Measurements from ENCODE around the gene AHCYL2. TPM values are rescaled to one million over a fixed set of nuclear protein-coding genes. Genes with fewer than 3 reads are reported as not detected.
A peak's percentile ranks its signal among the peaks of the same experiment; 100 is the strongest.
"Not testable (repeated sequence)": the region's sequence is repeated elsewhere in the genome, so short reads cannot be mapped to it uniquely, and the experiment has no call there.

Gene AHCYL2
- total RNA-seq, 1 donor from 2014 or later, result 91.0 TPM

DNA sequence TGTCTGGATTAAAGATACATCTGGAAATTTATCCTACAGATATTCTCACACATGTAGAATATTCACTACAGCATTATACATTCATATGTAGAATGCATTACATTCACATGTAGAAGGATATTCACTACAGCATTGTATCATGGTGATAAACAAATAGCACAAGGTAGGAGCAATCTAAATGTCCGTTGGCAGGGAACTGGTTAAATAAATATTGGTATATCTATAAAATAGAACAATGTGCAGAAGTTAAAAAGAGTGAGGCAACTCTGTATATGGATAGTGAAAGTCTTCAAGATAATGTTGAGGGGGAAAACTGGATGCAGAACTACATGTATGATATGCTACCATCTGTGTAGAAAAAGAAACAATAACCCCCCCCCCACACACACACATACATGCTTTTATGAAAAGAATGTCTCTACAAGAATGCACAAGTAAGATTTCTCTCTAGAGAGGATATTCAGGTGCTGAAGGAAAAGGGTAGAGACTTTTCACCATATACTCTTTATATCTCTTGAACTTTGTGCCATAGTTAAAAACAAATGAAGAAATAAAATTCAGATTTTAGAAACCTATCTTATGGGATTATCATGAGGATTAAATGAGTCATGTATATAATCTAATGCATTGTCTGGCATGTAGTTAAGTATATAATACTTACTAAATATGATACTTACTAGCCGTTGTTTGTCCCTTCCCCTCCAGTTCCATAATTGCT is 123.4 kb downstream of the AHCYL2 start:
- no peaks in the 10 kb centered on the region for H3K4me1 ChIP-seq
- no peaks in the 10 kb centered on the region for H3K9me3 ChIP-seq
- TF ChIP-seq, protein P1, sequence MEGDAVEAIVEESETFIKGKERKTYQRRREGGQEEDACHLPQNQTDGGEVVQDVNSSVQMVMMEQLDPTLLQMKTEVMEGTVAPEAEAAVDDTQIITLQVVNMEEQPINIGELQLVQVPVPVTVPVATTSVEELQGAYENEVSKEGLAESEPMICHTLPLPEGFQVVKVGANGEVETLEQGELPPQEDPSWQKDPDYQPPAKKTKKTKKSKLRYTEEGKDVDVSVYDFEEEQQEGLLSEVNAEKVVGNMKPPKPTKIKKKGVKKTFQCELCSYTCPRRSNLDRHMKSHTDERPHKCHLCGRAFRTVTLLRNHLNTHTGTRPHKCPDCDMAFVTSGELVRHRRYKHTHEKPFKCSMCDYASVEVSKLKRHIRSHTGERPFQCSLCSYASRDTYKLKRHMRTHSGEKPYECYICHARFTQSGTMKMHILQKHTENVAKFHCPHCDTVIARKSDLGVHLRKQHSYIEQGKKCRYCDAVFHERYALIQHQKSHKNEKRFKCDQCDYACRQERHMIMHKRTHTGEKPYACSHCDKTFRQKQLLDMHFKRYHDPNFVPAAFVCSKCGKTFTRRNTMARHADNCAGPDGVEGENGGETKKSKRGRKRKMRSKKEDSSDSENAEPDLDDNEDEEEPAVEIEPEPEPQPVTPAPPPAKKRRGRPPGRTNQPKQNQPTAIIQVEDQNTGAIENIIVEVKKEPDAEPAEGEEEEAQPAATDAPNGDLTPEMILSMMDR (IDR thresholded peaks at IDR 0.05), result no peak
- no peak overlapping the region for H3K4me3 ChIP-seq
- H3K27me3 ChIP-seq (ENCODE audit: low read depth), result no peaks in the 10 kb centered on the region
- H3K36me3 ChIP-seq, result no peaks in the 10 kb centered on the region
- no peak overlapping the region for H3K27ac ChIP-seq
- DNase-seq (no peak), ATAC-seq (no peak)
- intact Hi-C loops (cut with DNase I), result no loop called here

DNA sequence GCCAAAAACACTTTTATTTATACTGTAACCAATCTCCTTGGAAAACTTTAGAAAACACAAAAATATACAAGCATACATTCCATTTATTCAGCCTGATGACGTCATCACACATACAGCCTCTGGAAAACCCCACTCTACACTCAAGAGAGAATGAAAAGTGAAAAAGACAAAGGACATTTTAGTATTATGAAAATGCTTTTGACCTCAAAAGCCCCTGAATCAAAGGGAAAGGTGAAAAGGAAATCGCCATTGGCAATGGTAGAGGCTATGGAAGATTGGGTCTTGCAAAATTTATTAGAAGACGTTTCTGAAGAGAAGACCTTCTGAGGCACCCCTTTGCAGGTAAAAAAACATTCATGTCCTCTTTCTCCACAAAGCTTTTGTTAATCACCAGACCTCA is 126.5 kb downstream of the AHCYL2 start:
- DNase-seq (no peak), ATAC-seq (no peak)
- H3K27ac ChIP-seq, result no peak overlapping the region
- no peak overlapping the region for H3K4me3 ChIP-seq
- H3K36me3 ChIP-seq, result no peaks in the 10 kb centered on the region
- TF ChIP-seq, protein P1 (IDR thresholded peaks at IDR 0.05), result no peak
- no peaks in the 10 kb centered on the region for H3K9me3 ChIP-seq
- H3K4me1 ChIP-seq, result no peaks in the 10 kb centered on the region
- H3K27me3 ChIP-seq (ENCODE audit: low read depth), result no peaks in the 10 kb centered on the region
- intact Hi-C loops (cut with DNase I), result no loop called here

GRCh38 chr7:129353104-129353503 is 128.3 kb downstream of the AHCYL2 start:
- ATAC-seq; H3K4me3 ChIP-seq; H3K4me1 ChIP-seq; DNase-seq; H3K36me3 ChIP-seq; H3K27ac ChIP-seq; intact Hi-C loops (cut with DNase I); H3K9me3 ChIP-seq; H3K27me3 ChIP-seq (ENCODE audit: low read depth): not testable (repeated sequence)

DNA sequence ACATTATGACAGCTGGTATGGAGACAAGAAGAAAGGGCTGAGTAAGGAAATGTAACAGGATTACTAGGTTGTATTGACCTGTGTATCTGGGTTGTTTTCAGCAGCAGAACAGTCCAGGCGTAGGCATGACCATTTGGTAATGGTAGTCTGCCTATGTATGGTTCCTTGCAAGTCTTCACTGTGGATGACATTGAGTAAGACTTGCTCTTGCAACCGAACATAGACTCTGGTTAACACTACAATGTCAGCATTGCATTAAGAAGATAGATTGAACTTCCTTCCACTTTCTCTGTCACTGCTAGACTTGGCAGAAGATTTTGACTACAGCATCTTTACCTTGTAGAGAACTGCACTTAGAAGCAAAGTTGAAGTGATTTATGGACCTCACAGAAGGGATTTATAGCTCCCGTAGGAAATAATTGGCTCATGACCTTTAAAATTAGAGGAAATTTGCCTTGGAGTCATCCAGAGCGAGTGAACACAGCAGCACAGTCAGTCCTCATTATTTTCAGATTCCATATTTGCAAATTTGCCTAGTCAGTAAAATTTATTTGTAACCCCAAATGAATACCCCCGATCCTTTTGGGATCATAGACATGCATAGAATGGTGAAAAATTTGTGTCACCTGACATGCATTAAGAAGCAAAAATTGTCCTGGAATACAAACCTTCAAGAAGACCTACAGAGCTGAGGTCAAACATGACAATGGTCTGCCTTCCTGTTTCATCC is 129.8 kb downstream of the AHCYL2 start:
- no peaks in the 10 kb centered on the region for H3K4me1 ChIP-seq
- no peak for DNase-seq
- H3K36me3 ChIP-seq, result no peaks in the 10 kb centered on the region
- intact Hi-C loops (cut with DNase I), result no loop called here
- H3K4me3 ChIP-seq, result no peak overlapping the region
- H3K27me3 ChIP-seq (ENCODE audit: low read depth), result no peaks in the 10 kb centered on the region
- TF ChIP-seq, protein P1 (IDR thresholded peaks at IDR 0.05), result no peak
- no peak for ATAC-seq
- no peak overlapping the region for H3K27ac ChIP-seq
- H3K9me3 ChIP-seq, result no peaks in the 10 kb centered on the region

DNA sequence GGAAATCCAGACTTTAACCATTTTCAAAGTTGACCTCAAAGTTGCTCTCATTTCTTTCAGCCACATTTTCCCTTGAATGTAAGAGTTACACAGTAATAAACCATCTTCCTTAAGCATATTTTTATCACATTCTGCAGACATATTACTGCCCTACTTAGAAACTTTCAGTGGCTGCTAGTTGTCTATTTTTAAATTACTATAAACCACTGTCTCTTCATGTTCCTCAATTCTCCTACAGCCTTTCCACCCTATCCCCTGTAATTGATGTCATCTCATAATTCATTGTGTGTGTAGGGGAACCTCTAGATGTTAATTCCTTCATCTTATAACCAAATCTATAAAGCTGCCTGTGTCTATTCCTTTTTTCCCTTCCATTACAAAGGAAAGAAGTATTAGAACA is 131.3 kb downstream of the AHCYL2 start:
- ATAC-seq (no peak), DNase-seq (no peak)
- Histone ChIP-seq H3K27me3 (ENCODE audit: low read depth) (no peaks in the 10 kb centered on the region), H3K4me1 (no peaks in the 10 kb centered on the region), H3K27ac (no peak overlapping the region), H3K4me3 (no peak overlapping the region), H3K36me3 (no peaks in the 10 kb centered on the region), H3K9me3 (no peaks in the 10 kb centered on the region)
- intact Hi-C loops (cut with DNase I), result no loop called here
- TF ChIP-seq, protein P1 (IDR thresholded peaks at IDR 0.05), result no peak

GRCh38 chr7:129359176-129359575 is 134.3 kb downstream of the AHCYL2 start:
- H3K27me3 ChIP-seq (ENCODE audit: low read depth), result no peaks in the 10 kb centered on the region
- no peaks in the 10 kb centered on the region for H3K36me3 ChIP-seq
- no peaks in the 10 kb centered on the region for H3K9me3 ChIP-seq
- H3K27ac ChIP-seq, result no peak overlapping the region
- TF ChIP-seq, protein P1 (IDR thresholded peaks at IDR 0.05), result no peak
- peak; percentile 68 to 93 for ATAC-seq
- intact Hi-C loops (cut with DNase I), result no loop called here
- H3K4me3 ChIP-seq, result no peak overlapping the region
- DNase-seq, result no peak
- H3K4me1 ChIP-seq, result no peaks in the 10 kb centered on the region
